NCI-H1930 (cell line): Measurements from ENCODE around the gene UPF2.

Experiments used
- DNase-seq, 2 experiments: peaks; one replicate each; lab custom pipeline; 2025; lab: John Stamatoyannopoulos, UW

UPF2 gene

GRCh38 chr10:11962176-11962575 lies 80.4 kb downstream of the UPF2 start:
- DNase-seq = no peak

GRCh38 chr10:11961771-11962170 lies 80.8 kb downstream of the UPF2 start:
- DNase-seq = no peak

GRCh38 chr10:11959966-11960365 lies 82.6 kb downstream of the UPF2 start:
- no peak for DNase-seq

GRCh38 chr10:11958956-11959355 lies 83.7 kb downstream of the UPF2 start:
- no peak for DNase-seq

GRCh38 chr10:11951695-11952094 lies 90.9 kb downstream of the UPF2 start:
- no peak for DNase-seq

- no peak for DNase-seq
Observed at GRCh38 chr10:11950325-11951018, 92.1 kb downstream of the UPF2 start.

- DNase-seq = no peak
Observed at GRCh38 chr10:11949152-11949551, 93.5 kb downstream of the UPF2 start.

GRCh38 chr10:11946652-11947051 lies 96.0 kb downstream of the UPF2 start:
- no peak for DNase-seq

GRCh38 chr10:11936389-11937152 lies 106.0 kb downstream of the UPF2 start:
- DNase-seq = no peak

GRCh38 chr10:11934262-11934661 lies 108.3 kb downstream of the UPF2 start:
- DNase-seq = no peak

GRCh38 chr10:11933577-11934223 lies 108.9 kb downstream of the UPF2 start:
- no peak for DNase-seq

GRCh38 chr10:11931038-11931437 lies 111.6 kb downstream of the UPF2 start:
- no peak for DNase-seq

- DNase-seq = no peak
Observed at GRCh38 chr10:11930312-11930978, 112.2 kb downstream of the UPF2 start.

GRCh38 chr10:11927746-11928145 lies 114.9 kb downstream of the UPF2 start:
- no peak for DNase-seq

- DNase-seq = no peak
Observed at GRCh38 chr10:11921800-11922392, 120.7 kb downstream of the UPF2 start.

- no peak for DNase-seq
Observed at GRCh38 chr10:11919271-11919670, 123.3 kb downstream of the UPF2 start.

GRCh38 chr10:11918384-11918783 lies 124.2 kb downstream of the UPF2 start:
- DNase-seq = no peak

GRCh38 chr10:11913079-11913641 lies 129.4 kb downstream of the UPF2 start:
- no peak for DNase-seq

GRCh38 chr10:11910102-11910501 lies 132.5 kb downstream of the UPF2 start:
- DNase-seq = no peak

GRCh38 chr10:11909618-11910017 lies 133.0 kb downstream of the UPF2 start:
- DNase-seq = no peak

- DNase-seq = no peak
Observed at GRCh38 chr10:11908991-11909390, 133.6 kb downstream of the UPF2 start.

- no peak for DNase-seq
Observed at GRCh38 chr10:11908536-11908935, 134.1 kb downstream of the UPF2 start.
